ENCODE measurements around the gene RER1.

The RER1 gene

GRCh38 chr1:2395245-2395644, 3.6 kb downstream of the RER1 start:
- no peak for DNase-seq (ENCODE audit: low read depth)
- no peak overlapping the region for H3K4me3 ChIP-seq (ENCODE audit: low read length)
- no peak for TF ChIP-seq CTCF (conservative IDR thresholded peaks at IDR 0.05; ENCODE audit: low read depth, low read length)

GRCh38 chr1:2396059-2396458, 4.4 kb downstream of the RER1 start:
- no peak for TF ChIP-seq CTCF (conservative IDR thresholded peaks at IDR 0.05; ENCODE audit: low read depth, low read length)
- H3K4me3 ChIP-seq (ENCODE audit: low read length): no peak overlapping the region
- DNase-seq (ENCODE audit: low read depth): no peak

GRCh38 chr1:2396476-2396875, 4.8 kb downstream of the RER1 start:
- H3K4me3 ChIP-seq (ENCODE audit: low read length): no peak overlapping the region
- TF ChIP-seq CTCF (conservative IDR thresholded peaks at IDR 0.05; ENCODE audit: low read depth, low read length): no peak
- no peak for DNase-seq (ENCODE audit: low read depth)

GRCh38 chr1:2397007-2397679, 5.5 kb downstream of the RER1 start:
- H3K4me3 ChIP-seq (ENCODE audit: low read length): no peak overlapping the region
- no peak for TF ChIP-seq CTCF (conservative IDR thresholded peaks at IDR 0.05; ENCODE audit: low read depth, low read length)
- DNase-seq (ENCODE audit: low read depth): no peak

- no peak for DNase-seq (ENCODE audit: low read depth)
- H3K4me3 ChIP-seq (ENCODE audit: low read length): no peak overlapping the region
- no peak for TF ChIP-seq CTCF (conservative IDR thresholded peaks at IDR 0.05; ENCODE audit: low read depth, low read length)
Measured at GRCh38 chr1:2398871-2399270, 7.2 kb downstream of the RER1 start.

GRCh38 chr1:2399890-2400575, 8.4 kb downstream of the RER1 start:
- no peak for TF ChIP-seq CTCF (conservative IDR thresholded peaks at IDR 0.05; ENCODE audit: low read depth, low read length)
- no peak for DNase-seq (ENCODE audit: low read depth)
- no peak overlapping the region for H3K4me3 ChIP-seq (ENCODE audit: low read length)

- no peak for TF ChIP-seq CTCF (conservative IDR thresholded peaks at IDR 0.05; ENCODE audit: low read depth, low read length)
- DNase-seq (ENCODE audit: low read depth): no peak
- no peak overlapping the region for H3K4me3 ChIP-seq (ENCODE audit: low read length)
Measured at GRCh38 chr1:2400576-2400909, 8.9 kb downstream of the RER1 start.
